ENCODE measurements around the gene CTNNBL1. TPM values are rescaled to one million over a fixed set of nuclear protein-coding genes. Genes with fewer than 3 reads are reported as not detected.

CTNNBL1 gene
- total and polyA plus RNA-seq, 2 of the 4 experiments (the other 2 are of a cell fraction): 29.9 to 34.1 TPM

- DNase-seq (no peak), ATAC-seq (ENCODE audit: low read depth) (no peak)
- Histone ChIP-seq H3K4ac (ENCODE audit: low read depth, low read length) (no peak overlapping the region), H3K4me1 (ENCODE audit: control insufficient read depth, insufficient read depth, low read length) (no peaks in the 10 kb centered on the region), H2BK5ac (ENCODE audit: low read depth, low read length, poor library complexity, severe bottlenecking) (no peak overlapping the region), H3K56ac (ENCODE audit: extremely low read depth, insufficient read depth, low read length) (no peak overlapping the region), H3K14ac (replicated peaks; ENCODE audit: low read depth, low read length) (no peak overlapping the region), H3K4me2 (ENCODE audit: low read depth, low read length) (no peak overlapping the region), H2BK120ac (ENCODE audit: low read depth, low read length) (no peak overlapping the region), H3K27me3 (ENCODE audit: control insufficient read depth, insufficient read depth, low read length) (peaks cover 32% of the 10 kb centered on the region; the same call in 1 of the 2 replicates), H3K36me3 (ENCODE audit: control insufficient read depth, insufficient read depth, low read length) (no peaks in the 10 kb centered on the region), H4K91ac (ENCODE audit: insufficient read depth, low read depth, low read length) (no peak overlapping the region), H2BK15ac (ENCODE audit: low read depth, low read length) (no peak overlapping the region), H3K23ac (ENCODE audit: low read depth, low read length) (no peak overlapping the region), H3K9me1 (ENCODE audit: insufficient read depth, low read length) (0 out of 2 replicates have a peak, but pooled peaks cover 3% of the 10 kb centered on the region), H3K9ac (ENCODE audit: low read depth, low read length) (no peak overlapping the region), H2AFZ (replicated peaks; ENCODE audit: low read length, poor library complexity) (no peak overlapping the region), H2BK20ac (ENCODE audit: low read depth, low read length) (no peak overlapping the region), H3K9me3 (ENCODE audit: control insufficient read depth, insufficient read depth, low read length) (no peaks in the 10 kb centered on the region), H4K5ac (ENCODE audit: low read depth, low read length) (no peak overlapping the region), H4K8ac (ENCODE audit: low read depth in 2 of 2, low read length in 2 of 2) (no peak overlapping the region), H4K20me1 (ENCODE audit: insufficient read depth, low read length) (no peaks in the 10 kb centered on the region), H2AK5ac (ENCODE audit: low read depth, low read length) (no peak overlapping the region), H3K4me3 (ENCODE audit: insufficient read depth, low read depth, low read length) (no peak overlapping the region), H3K18ac (ENCODE audit: low read depth, low read length) (no peak overlapping the region), H2AK9ac (replicated peaks; ENCODE audit: low read depth, low read length, poor library complexity) (no peak overlapping the region), H3K79me1 (ENCODE audit: low read depth in 1 of 2, low read length in 2 of 2) (no peaks in the 10 kb centered on the region), H3K27ac (ENCODE audit: insufficient read depth, low read length) (no peak overlapping the region)
- no TSS peak for BruUV-seq (replicated peaks)
- intact Hi-C loops (cut with micrococcal nuclease): no loop called here
- WGBS, 2 experiments (ENCODE audit: extremely low coverage in 2 of 2, insufficient read length in 1 of 2): 60% methylated on average over 5 of the region's 13 CpGs; no CpG with 5 or more reads in 1 of the 2 experiments
- TF ChIP-seq BHLHE40 (IDR thresholded peaks at IDR 0.05; ENCODE audit: low read depth, low read length) (no peak), RFX5 (IDR thresholded peaks at IDR 0.05; ENCODE audit: low read depth, low read length) (no peak), POLR2A (IDR thresholded peaks at IDR 0.05; ENCODE audit: low read depth, low read length) (no peak), MXI1 (IDR thresholded peaks at IDR 0.05; ENCODE audit: borderline replicate concordance, low read depth, low read length) (no peak), MAZ (IDR thresholded peaks at IDR 0.05; ENCODE audit: borderline replicate concordance, low read depth, low read length) (no peak), NFE2L2 (IDR thresholded peaks at IDR 0.05; ENCODE audit: low read depth, low read length) (no peak), USF2 (IDR thresholded peaks at IDR 0.05; ENCODE audit: low read depth, low read length) (no peak), CHD1 (IDR thresholded peaks at IDR 0.05; ENCODE audit: low read depth, low read length) (no peak), FOS (IDR thresholded peaks at IDR 0.05; ENCODE audit: low read depth, low read length) (no peak), RCOR1 (IDR thresholded peaks at IDR 0.05; ENCODE audit: insufficient replicate concordance, low read length) (no peak), SMC3 (IDR thresholded peaks at IDR 0.05; ENCODE audit: low read depth, low read length) (no peak), ELK1 (IDR thresholded peaks at IDR 0.05; ENCODE audit: borderline replicate concordance, low read depth, low read length) (no peak), CTCF (conservative IDR thresholded peaks at IDR 0.05; ENCODE audit: low read depth, low read length) (no peak), MAFK (IDR thresholded peaks at IDR 0.05; ENCODE audit: low read depth, low read length) (no peak), RAD21 (IDR thresholded peaks at IDR 0.05; ENCODE audit: low read length) (no peak), CEBPB (IDR thresholded peaks at IDR 0.05; ENCODE audit: low read depth, low read length) (no peak)
- dilution Hi-C loops (cut with HindIII; ENCODE audit: low sequenced_read_pairs, unreplicated experiment): no loop called here
- ChIA-PET CTCF (no interaction called here), POLR2A (ENCODE audit: unreplicated experiment) (no interaction called here)
- in situ Hi-C loops (cut with MboI; ENCODE audit: low sequenced_read_pairs): no loop called here
These were observed 196.8 kb downstream of the CTNNBL1 start for GRCh38 chr20:37890643-37891042.
